Fibroblast of villous mesenchyme (primary cell): ENCODE results near the gene BNC2. TPM values are rescaled to one million over a fixed set of nuclear protein-coding genes. Genes with fewer than 3 reads are reported as not detected.
A peak's percentile ranks its signal among the peaks of the same experiment; 100 is the strongest.

Source experiments
- DNase-seq: peaks from one replicate; pipeline ENCODE4 v3.0.0-alpha.2; 2010; ENCODE audit warnings: low read depth
- H3K4me3 ChIP-seq: 2 replicates; pipeline ENCODE4 v1.5.1; 2011; ENCODE audit warnings: low read depth, mild to moderate bottlenecking, low read length
- total RNA-seq: library from RNA; depleted of rRNA; stranded (reverse); fragments of >200 nt; gene quantifications from 2 replicates; pipeline ENCODE4 v1.2.3, GENCODE V29; 2012
- TF ChIP-seq, protein P1 (sequence below): IDR thresholded peaks from 2 replicates; pipeline ENCODE4 v1.5.1; 2012; ENCODE audit warnings: low read depth, mild to moderate bottlenecking, low read length; ENCODE audit not compliant: insufficient read depth

The BNC2 gene
- total RNA-seq, 1 donor, result 33.7 TPM

DNA sequence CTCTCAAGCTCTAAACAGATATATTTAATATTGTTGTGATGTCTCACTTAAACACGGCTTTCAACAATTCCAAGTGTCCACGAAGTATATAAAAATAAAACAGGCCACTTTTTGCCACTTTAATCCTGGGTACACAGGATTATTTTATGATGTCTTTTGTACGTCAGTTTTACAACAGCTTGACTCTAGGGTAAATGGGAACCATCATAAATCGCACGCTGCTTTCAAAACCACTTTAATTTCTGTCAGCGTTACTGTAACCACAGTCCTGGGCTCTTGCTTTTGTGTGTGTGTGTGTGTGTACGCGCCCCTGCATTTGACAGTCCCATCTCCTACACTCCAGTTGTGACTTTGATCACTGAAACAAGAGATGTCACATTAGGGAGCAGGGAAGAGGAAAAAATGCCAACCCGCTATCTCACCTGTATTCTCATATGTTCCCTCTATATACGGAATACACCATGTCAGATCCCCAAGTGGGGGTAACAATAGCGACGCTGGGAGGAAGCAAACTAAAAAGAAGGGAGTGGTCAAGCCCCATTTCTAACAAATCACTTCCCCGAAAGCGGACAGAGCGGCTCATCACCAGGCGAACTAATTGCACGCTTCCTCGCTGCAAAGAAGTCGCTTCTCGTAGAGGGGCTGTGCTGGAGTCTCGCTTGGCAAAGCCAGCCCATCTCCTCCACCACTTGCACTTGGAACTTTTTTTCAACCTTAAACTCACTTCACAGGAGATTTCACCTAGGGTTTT lies 1.2 kb downstream of the BNC2 start:
- DNase-seq, result peak; percentile 70
- peak overlapping the region; percentile 87 for H3K4me3 ChIP-seq
- TF ChIP-seq, protein P1, sequence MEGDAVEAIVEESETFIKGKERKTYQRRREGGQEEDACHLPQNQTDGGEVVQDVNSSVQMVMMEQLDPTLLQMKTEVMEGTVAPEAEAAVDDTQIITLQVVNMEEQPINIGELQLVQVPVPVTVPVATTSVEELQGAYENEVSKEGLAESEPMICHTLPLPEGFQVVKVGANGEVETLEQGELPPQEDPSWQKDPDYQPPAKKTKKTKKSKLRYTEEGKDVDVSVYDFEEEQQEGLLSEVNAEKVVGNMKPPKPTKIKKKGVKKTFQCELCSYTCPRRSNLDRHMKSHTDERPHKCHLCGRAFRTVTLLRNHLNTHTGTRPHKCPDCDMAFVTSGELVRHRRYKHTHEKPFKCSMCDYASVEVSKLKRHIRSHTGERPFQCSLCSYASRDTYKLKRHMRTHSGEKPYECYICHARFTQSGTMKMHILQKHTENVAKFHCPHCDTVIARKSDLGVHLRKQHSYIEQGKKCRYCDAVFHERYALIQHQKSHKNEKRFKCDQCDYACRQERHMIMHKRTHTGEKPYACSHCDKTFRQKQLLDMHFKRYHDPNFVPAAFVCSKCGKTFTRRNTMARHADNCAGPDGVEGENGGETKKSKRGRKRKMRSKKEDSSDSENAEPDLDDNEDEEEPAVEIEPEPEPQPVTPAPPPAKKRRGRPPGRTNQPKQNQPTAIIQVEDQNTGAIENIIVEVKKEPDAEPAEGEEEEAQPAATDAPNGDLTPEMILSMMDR, result no peak

DNA sequence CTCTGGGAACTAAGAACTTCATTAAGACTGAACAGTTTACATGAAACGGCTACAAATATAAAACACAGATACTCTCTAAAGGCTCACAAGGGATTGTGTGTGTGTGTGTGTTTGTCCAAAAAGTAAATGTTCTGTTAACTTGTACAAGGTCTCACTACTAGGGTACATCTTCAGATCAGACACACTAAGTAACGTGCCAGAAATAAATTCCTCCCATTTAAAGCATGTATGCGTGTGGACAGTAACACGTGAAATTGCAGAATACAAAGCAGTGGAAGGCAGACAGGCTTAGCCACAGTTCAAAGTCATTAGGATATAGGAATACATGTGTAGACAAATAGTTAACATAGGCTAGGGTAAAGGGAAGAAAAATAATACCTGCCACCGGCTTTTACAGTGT lies 1.8 kb downstream of the BNC2 start:
- DNase-seq, result peak; percentile 77

DNA sequence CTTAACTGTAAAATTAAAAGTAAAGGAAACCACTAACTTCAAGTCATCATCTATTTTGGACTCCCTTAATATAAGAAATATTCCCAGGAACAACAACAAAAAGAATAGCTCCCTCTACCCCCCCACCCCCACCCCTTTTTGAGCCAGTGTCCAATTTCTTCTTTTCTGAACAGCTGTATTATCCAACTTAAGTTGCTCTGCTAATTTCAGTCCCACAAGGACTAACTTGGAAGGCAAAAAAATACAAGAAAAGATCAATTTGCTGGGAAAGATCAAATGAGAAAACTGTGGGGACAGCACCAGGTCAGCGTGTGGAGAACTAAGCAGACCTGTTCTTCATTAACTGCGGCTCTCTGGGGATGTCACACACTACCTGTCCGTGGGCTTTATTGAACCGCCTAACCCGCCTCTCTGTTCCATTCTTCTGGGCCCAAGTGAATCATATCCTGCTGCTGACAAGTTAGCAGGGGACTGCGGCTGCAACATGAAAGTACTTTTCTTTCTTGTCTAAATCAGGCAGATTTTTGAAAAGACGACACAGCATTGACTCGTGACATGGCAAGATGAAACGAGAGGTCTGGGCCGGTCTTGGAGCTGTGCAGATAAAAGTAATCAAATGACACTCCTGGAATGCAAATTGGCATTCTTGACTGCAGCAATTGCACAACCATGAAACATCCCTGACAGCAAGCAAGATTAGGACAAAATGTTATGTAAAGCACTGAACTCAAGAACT lies 2.7 kb downstream of the BNC2 start:
- DNase-seq, result peak; percentile 87
- H3K4me3 ChIP-seq, result peak overlapping the region; percentile 87
- TF ChIP-seq, protein P1, result no peak

More for the DNA sequence above, 1.8 kb downstream of the BNC2 start:
- H3K4me3 ChIP-seq, result peak overlapping the region; percentile 87
- TF ChIP-seq, protein P1, result no peak

DNA sequence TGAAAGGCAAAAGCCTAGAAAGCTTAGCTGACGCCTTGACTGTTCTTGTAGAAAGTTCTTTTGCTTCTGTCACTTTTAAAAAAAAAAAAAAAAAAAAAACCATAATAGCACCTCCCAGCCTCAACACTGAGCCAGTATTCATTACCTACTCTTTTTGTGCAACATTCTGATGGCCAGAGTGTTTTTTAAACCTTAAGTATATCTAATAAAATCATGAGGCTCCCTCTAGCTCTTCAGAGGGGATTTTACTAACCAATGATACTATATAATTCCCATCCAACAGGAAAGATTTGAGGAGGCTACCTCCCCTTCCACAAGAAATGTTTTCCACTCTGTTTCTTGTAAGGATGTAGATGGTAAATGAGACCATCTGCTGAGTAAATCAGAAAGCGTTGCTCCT lies 3.9 kb downstream of the BNC2 start:
- DNase-seq, result peak; percentile 59
- TF ChIP-seq, protein P1, result no peak
- peak overlapping the region; percentile 87 for H3K4me3 ChIP-seq

DNA sequence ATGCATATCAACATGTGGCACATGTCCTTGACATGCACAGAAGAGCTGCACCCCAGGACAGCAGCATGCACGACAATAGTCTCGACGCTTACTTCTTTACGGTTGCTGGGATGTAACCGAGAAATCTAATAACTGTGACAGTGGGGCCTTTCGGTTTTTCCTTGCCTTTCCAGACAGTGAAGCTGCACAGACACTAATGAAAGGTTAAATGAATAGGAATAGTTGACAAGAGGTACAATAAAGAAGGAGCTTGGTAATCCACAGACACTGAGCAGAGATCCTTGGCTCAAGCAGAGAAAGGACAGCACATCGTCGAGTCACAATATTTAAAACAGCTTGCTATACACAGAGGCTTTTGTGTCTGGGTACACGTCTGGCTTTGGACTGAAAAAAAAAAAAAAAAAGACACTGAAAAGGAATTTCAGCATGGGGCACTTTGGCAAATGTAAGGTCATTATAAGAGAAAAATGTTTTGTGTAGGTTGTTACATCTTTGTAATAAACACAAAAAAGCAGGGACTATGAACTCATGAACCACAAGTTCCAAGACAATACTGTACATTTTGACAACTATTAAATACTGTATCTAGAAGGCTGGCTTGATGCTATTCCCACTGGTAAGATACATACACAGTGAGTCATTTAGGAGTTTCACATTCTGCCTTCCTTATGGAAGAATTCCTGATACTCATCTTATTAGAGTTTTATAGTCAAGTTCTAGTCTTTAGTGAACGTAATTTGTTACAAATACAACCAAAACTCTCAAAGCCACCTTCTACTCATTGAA lies 5.6 kb downstream of the BNC2 start:
- H3K4me3 ChIP-seq, result peak overlapping the region; percentile 17
- peak; percentile 56 for DNase-seq
- TF ChIP-seq, protein P1, result no peak

DNA sequence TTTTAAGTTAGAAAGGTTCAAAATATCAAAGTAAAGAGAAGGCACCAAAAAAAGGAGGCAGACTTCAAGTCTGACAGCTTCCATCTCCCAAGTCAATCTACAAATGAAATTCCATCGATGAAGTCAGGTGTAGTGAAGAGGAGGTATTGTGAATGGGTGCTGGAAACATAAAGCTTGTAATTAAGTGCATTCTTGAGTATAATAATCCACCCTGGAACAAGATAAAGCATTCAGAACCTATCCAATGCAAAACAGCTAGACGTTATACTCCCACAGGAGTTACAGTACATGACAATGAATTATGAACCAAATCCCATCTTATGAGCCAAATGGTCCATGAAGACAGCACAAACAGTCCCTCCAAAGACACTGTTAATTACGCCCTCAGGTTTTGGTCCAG lies 22.3 kb downstream of the BNC2 start:
- TF ChIP-seq, protein P1, result no peak
- DNase-seq, result no peak
- no peak overlapping the region for H3K4me3 ChIP-seq
